ENCODE data around the gene ANGPTL2.

- TF ChIP-seq CTCF (IDR thresholded peaks at IDR 0.05) (no peak), RAD21 (conservative IDR thresholded peaks at IDR 0.05 in 1 of 2, IDR thresholded peaks at IDR 0.05 in 1 of 2) (no peak), RCOR1 (IDR thresholded peaks at IDR 0.05; ENCODE audit: low read depth, low read length) (no peak), ESRRA (IDR thresholded peaks at IDR 0.05; ENCODE audit: borderline replicate concordance, low read length) (no peak), HDAC2 (IDR thresholded peaks at IDR 0.05) (no peak), EP300 (IDR thresholded peaks at IDR 0.05) (no peak), EHF (CRISPR knock-in tag; IDR thresholded peaks at IDR 0.05) (no peak), TFCP2L1 (CRISPR knock-in tag; IDR thresholded peaks at IDR 0.05) (no peak), RARB (CRISPR knock-in tag; IDR thresholded peaks at IDR 0.05) (no peak), RFX5 (IDR thresholded peaks at IDR 0.05) (no peak), POLR2A (IDR thresholded peaks at IDR 0.05; ENCODE audit: low read length) (no peak), CHD2 (IDR thresholded peaks at IDR 0.05; ENCODE audit: low read length, partially characterized antibody) (no peak)
These were observed 27.3 kb upstream of the ANGPTL2 start for GRCh38 chr9:127149463-127150390.

All from A549 (cell line).